Glutamatergic neuron (in vitro differentiated cells): ENCODE results near the gene TRRAP. TPM values are rescaled to one million over a fixed set of nuclear protein-coding genes. Genes with fewer than 3 reads are reported as not detected.

Source experiments
- DNase-seq: peaks from one replicate; pipeline ENCODE4 v3.0.0; 2022
- H3K27ac Mint-ChIP-seq: one replicate; pipeline ENCODE4 v1.8.0; 2020; ENCODE audit warnings: mild to moderate bottlenecking, mixed read lengths, inconsistent platforms; ENCODE audit not compliant: unreplicated experiment
- H3K27me3 Mint-ChIP-seq: one replicate; pipeline ENCODE4 v1.8.0; 2020; ENCODE audit warnings: mild to moderate bottlenecking, moderate library complexity, mixed read lengths, inconsistent platforms; ENCODE audit not compliant: unreplicated experiment
- H3K36me3 Mint-ChIP-seq: one replicate; pipeline ENCODE4 v1.8.0; 2020; ENCODE audit warnings: mild to moderate bottlenecking, mixed read lengths, inconsistent platforms; ENCODE audit not compliant: unreplicated experiment
- H3K4me1 Mint-ChIP-seq: one replicate; pipeline ENCODE4 v1.8.0; 2020; ENCODE audit warnings: mild to moderate bottlenecking, low read depth, mixed read lengths, inconsistent platforms; ENCODE audit not compliant: unreplicated experiment
- H3K4me3 Mint-ChIP-seq: one replicate; pipeline ENCODE4 v1.8.0; 2020; ENCODE audit warnings: mild to moderate bottlenecking, mixed read lengths, inconsistent platforms; ENCODE audit not compliant: unreplicated experiment
- H3K9me3 Mint-ChIP-seq: one replicate; pipeline ENCODE4 v1.8.0; 2020; ENCODE audit warnings: mild to moderate bottlenecking, moderate library complexity, mixed read lengths, inconsistent platforms; ENCODE audit not compliant: unreplicated experiment
- CTCF ChIP-seq: fragments of 200-600 bp; sonication (generic); IDR thresholded peaks from one replicate; pipeline ENCODE4 v1.5.0; 2021; ENCODE audit not compliant: partially characterized antibody, unreplicated experiment
- total RNA-seq: library from RNA; stranded (reverse); fragmentation: NEBNext Ultra II Directional; extraction: Animal tissue kit (Norgen Biotek cat#: 25700); gene quantifications from one replicate; pipeline ENCODE4 v1.2.1, GENCODE V29; 2021; ENCODE audit not compliant: unreplicated experiment

The TRRAP gene
- total RNA-seq, 1 donor from 2014 or later: 68.7 TPM

GRCh38 chr7:99003419-99003818, 125.1 kb downstream of the TRRAP start:
- H3K36me3 Mint-ChIP-seq: no peaks in the 10 kb centered on the region
- H3K4me3 Mint-ChIP-seq: no peak overlapping the region
- H3K4me1 Mint-ChIP-seq: no peaks in the 10 kb centered on the region
- no peak for DNase-seq
- peaks cover 2% of the 10 kb centered on the region for H3K27me3 Mint-ChIP-seq
- TF ChIP-seq CTCF: no peak
- peaks cover 2% of the 10 kb centered on the region for H3K9me3 Mint-ChIP-seq
- H3K27ac Mint-ChIP-seq: no peak overlapping the region

GRCh38 chr7:99004216-99004615, 125.9 kb downstream of the TRRAP start:
- no peaks in the 10 kb centered on the region for H3K4me1 Mint-ChIP-seq
- H3K27ac Mint-ChIP-seq: no peak overlapping the region
- no peak for TF ChIP-seq CTCF
- DNase-seq: no peak
- no peak overlapping the region for H3K4me3 Mint-ChIP-seq
- H3K27me3 Mint-ChIP-seq: peaks cover 2% of the 10 kb centered on the region
- no peaks in the 10 kb centered on the region for H3K36me3 Mint-ChIP-seq
- H3K9me3 Mint-ChIP-seq: peaks cover 2% of the 10 kb centered on the region

GRCh38 chr7:99004781-99005500, 126.6 kb downstream of the TRRAP start:
- peaks cover 2% of the 10 kb centered on the region for H3K27me3 Mint-ChIP-seq
- no peaks in the 10 kb centered on the region for H3K36me3 Mint-ChIP-seq
- peaks cover 2% of the 10 kb centered on the region for H3K9me3 Mint-ChIP-seq
- no peak for DNase-seq
- no peak overlapping the region for H3K27ac Mint-ChIP-seq
- H3K4me3 Mint-ChIP-seq: no peak overlapping the region
- H3K4me1 Mint-ChIP-seq: no peaks in the 10 kb centered on the region
- no peak for TF ChIP-seq CTCF

- H3K27ac Mint-ChIP-seq: no peak overlapping the region
- peaks cover 2% of the 10 kb centered on the region for H3K9me3 Mint-ChIP-seq
- H3K36me3 Mint-ChIP-seq: no peaks in the 10 kb centered on the region
- H3K4me1 Mint-ChIP-seq: no peaks in the 10 kb centered on the region
- DNase-seq: no peak
- H3K27me3 Mint-ChIP-seq: peaks cover 4% of the 10 kb centered on the region
- TF ChIP-seq CTCF: no peak
- H3K4me3 Mint-ChIP-seq: no peak overlapping the region
Observed at GRCh38 chr7:99005776-99006175, 127.4 kb downstream of the TRRAP start.

- DNase-seq: no peak
- no peak overlapping the region for H3K4me3 Mint-ChIP-seq
- no peak for TF ChIP-seq CTCF
- no peaks in the 10 kb centered on the region for H3K36me3 Mint-ChIP-seq
- peaks cover 3% of the 10 kb centered on the region for H3K9me3 Mint-ChIP-seq
- peaks cover 4% of the 10 kb centered on the region for H3K27me3 Mint-ChIP-seq
- H3K27ac Mint-ChIP-seq: no peak overlapping the region
- H3K4me1 Mint-ChIP-seq: no peaks in the 10 kb centered on the region
Observed at GRCh38 chr7:99006739-99007424, 128.6 kb downstream of the TRRAP start.
